NT2/D1 (cell line): Measurements from ENCODE around the gene ITPR2.

Experiments used
- SUZ12 ChIP-seq: IDR thresholded peaks from 2 replicates; pipeline ENCODE4 v1.6.1; 2011; ENCODE audit not compliant: insufficient read length, insufficient read depth; ENCODE audit errors: extremely low read depth
- YY1 ChIP-seq: IDR thresholded peaks from 2 replicates; pipeline ENCODE4 v1.6.1; 2011; ENCODE audit not compliant: insufficient read length, insufficient read depth
- ZNF274 ChIP-seq: IDR thresholded peaks from 2 replicates; pipeline ENCODE4 v1.6.1; 2011; ENCODE audit warnings: mild to moderate bottlenecking, low read depth, low read length

- no peak for TF ChIP-seq SUZ12
- TF ChIP-seq ZNF274: no peak
- TF ChIP-seq YY1: no peak
These were observed 62.5 kb downstream of the ITPR2 start for GRCh38 chr12:26770239-26771070.
